HFFc6 (cell line): Measurements from ENCODE around the gene SLIT3. TPM values are rescaled to one million over a fixed set of nuclear protein-coding genes. Genes with fewer than 3 reads are reported as not detected.

ENCODE experiments used
- DNase-seq: peaks from one replicate; pipeline ENCODE4 v3.0.0-alpha.2; 2018
- H3K27ac Mint-ChIP-seq: 2 replicates; pipeline ENCODE4 v1.8.0; 2020; ENCODE audit warnings: mild to moderate bottlenecking, mixed read lengths
- H3K27me3 Mint-ChIP-seq: 2 replicates; pipeline ENCODE4 v1.8.0; 2021; ENCODE audit warnings: mild to moderate bottlenecking, moderate library complexity, mixed read lengths; ENCODE audit not compliant: insufficient read depth
- H3K36me3 Mint-ChIP-seq: 2 replicates; pipeline ENCODE4 v1.8.0; 2021; ENCODE audit warnings: low read depth, mixed read lengths
- H3K4me1 Mint-ChIP-seq: 2 replicates; pipeline ENCODE4 v1.8.0; 2020; ENCODE audit warnings: low read depth, mixed read lengths
- H3K4me3 Mint-ChIP-seq: 2 replicates; pipeline ENCODE4 v1.8.0; 2020; ENCODE audit warnings: mild to moderate bottlenecking, moderate library complexity, mixed read lengths
- H3K9me3 Mint-ChIP-seq: 2 replicates; pipeline ENCODE4 v1.8.0; 2020; ENCODE audit warnings: mild to moderate bottlenecking, mixed read lengths
- total RNA-seq, 6 experiments: library from RNA; stranded (reverse); fragmentation: NEBNext Ultra II Directional; extraction: Animal tissue kit (Norgen Biotek cat#: 25700); gene quantifications; 2 replicates in 1 of 6; 3 replicates in 5 of 6; pipeline ENCODE4 v1.2.3, GENCODE V29; 2021
- TF ChIP-seq, protein P1 (sequence below): fragments of 200-600 bp; sonication (generic); IDR thresholded peaks from 2 replicates; pipeline ENCODE4 v1.5.0; 2021; ENCODE audit warnings: antibody characterized with exemption, mild to moderate bottlenecking

The SLIT3 gene
- total RNA-seq, 6 experiments from 2014 or later = 4.2 to 8.3 (median 7.1) TPM

DNA sequence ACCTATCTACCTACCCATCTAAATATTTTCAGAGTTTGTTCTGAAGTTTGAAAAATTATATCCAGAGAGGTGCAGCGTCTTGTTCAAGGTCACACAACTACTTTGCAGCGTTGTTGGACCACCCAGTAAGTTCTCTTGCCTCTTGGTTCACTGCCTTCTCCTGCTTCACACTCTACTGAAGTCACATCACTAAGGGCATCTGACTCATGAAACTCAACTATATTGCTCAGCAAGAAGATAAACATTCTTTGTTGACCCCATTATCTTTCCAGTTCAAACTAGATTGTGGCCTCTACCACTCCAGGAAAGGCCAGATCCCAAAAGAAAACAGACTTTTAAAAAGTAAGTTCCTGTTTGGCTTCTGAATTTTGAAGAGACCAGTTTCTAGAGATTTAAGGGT lies 326.9 kb downstream of the SLIT3 start:
- no peak for DNase-seq
- TF ChIP-seq, protein P1, sequence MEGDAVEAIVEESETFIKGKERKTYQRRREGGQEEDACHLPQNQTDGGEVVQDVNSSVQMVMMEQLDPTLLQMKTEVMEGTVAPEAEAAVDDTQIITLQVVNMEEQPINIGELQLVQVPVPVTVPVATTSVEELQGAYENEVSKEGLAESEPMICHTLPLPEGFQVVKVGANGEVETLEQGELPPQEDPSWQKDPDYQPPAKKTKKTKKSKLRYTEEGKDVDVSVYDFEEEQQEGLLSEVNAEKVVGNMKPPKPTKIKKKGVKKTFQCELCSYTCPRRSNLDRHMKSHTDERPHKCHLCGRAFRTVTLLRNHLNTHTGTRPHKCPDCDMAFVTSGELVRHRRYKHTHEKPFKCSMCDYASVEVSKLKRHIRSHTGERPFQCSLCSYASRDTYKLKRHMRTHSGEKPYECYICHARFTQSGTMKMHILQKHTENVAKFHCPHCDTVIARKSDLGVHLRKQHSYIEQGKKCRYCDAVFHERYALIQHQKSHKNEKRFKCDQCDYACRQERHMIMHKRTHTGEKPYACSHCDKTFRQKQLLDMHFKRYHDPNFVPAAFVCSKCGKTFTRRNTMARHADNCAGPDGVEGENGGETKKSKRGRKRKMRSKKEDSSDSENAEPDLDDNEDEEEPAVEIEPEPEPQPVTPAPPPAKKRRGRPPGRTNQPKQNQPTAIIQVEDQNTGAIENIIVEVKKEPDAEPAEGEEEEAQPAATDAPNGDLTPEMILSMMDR = no peak
- no peak overlapping the region for H3K4me3 Mint-ChIP-seq
- peaks cover 28% of the 10 kb centered on the region for H3K4me1 Mint-ChIP-seq
- no peaks in the 10 kb centered on the region for H3K36me3 Mint-ChIP-seq
- no peak overlapping the region for H3K27ac Mint-ChIP-seq
- peaks cover 7% of the 10 kb centered on the region for H3K27me3 Mint-ChIP-seq
- no peaks in the 10 kb centered on the region for H3K9me3 Mint-ChIP-seq

DNA sequence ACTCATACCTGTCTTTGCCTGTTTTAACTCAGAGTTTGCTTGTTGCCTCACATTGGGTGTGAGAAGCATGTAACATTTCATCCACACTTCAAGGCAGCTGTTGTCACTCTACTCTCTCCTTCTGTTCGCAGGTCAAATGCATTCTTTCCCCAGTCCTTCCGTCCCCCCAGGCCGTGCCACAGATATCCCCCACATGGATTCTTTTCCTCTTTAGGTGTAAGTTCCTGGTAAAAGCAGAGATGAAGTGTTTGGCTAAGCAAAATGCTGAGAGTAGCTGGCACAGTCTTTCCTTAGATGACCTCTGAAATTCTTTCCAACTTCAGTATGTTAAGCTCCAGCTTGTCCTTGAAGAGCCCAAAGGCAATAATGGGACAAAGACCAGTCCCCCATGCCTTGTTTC lies 328.2 kb downstream of the SLIT3 start:
- Mint-ChIP-seq H3K36me3 (no peaks in the 10 kb centered on the region), H3K4me3 (no peak overlapping the region), H3K4me1 (peaks cover 20% of the 10 kb centered on the region)

DNA sequence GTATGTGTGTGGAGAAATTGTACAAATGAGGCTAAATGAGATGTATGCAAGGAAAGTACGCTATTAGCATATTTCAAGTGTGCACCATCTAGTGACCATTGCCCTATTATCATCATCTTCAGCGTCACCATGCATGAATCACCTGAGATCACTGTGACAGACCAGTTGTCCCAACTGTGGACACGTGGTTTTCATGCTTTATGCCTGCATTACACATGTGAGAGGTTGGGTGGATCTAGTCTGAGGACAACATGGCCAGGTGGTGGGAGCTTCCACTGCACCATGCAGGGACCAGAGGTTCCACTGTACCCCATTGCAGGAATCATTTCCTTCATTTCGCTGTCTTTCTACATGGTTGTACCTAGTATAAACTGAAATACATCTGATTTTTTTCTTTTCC lies 329.8 kb downstream of the SLIT3 start:
- Mint-ChIP-seq H3K4me3 (no peak overlapping the region), H3K4me1 (peaks cover 12% of the 10 kb centered on the region)
- TF ChIP-seq, protein P1 = no peak

More for the DNA sequence above, 328.2 kb downstream of the SLIT3 start:
- TF ChIP-seq, protein P1 = no peak
- no peak overlapping the region for H3K27ac Mint-ChIP-seq
- H3K9me3 Mint-ChIP-seq = no peaks in the 10 kb centered on the region
- DNase-seq = no peak
- peaks cover 5% of the 10 kb centered on the region for H3K27me3 Mint-ChIP-seq

DNA sequence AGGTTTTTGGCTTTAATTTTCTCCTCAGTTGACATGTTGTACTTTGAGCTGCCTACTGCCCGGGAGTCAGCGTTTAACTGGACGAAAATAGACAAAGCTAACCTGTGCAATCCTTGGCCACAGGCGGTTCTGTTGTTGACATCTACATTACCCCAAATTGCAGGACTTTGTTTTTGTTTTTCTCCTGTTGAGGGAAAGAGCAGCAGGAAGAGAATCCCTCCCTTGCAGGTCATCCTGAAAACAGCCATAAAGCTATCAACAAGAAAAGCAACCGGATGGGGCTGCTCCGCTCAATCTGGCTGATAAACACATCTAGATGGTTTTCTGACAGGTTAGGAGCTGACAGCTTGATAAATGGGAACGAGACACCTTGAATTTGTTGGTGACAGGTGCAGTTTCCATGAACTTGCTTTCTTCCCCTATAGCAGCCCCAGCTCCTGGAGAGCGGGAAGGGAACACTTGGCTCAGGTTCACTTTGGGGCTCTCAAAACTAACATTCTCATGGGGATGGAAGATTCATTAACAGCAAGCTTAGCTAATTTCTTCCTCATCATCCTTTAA lies 331.5 kb downstream of the SLIT3 start:
- no peak for DNase-seq
- Mint-ChIP-seq H3K27me3 (peaks cover 7% of the 10 kb centered on the region), H3K36me3 (no peaks in the 10 kb centered on the region), H3K4me3 (no peak overlapping the region), H3K27ac (no peak overlapping the region), H3K9me3 (no peaks in the 10 kb centered on the region), H3K4me1 (peaks cover 7% of the 10 kb centered on the region)
- TF ChIP-seq, protein P1 = no peak

More for the DNA sequence above, 329.8 kb downstream of the SLIT3 start:
- no peak overlapping the region for H3K27ac Mint-ChIP-seq
- H3K36me3 Mint-ChIP-seq = no peaks in the 10 kb centered on the region
- DNase-seq = no peak
- no peaks in the 10 kb centered on the region for H3K9me3 Mint-ChIP-seq
- peaks cover 5% of the 10 kb centered on the region for H3K27me3 Mint-ChIP-seq

DNA sequence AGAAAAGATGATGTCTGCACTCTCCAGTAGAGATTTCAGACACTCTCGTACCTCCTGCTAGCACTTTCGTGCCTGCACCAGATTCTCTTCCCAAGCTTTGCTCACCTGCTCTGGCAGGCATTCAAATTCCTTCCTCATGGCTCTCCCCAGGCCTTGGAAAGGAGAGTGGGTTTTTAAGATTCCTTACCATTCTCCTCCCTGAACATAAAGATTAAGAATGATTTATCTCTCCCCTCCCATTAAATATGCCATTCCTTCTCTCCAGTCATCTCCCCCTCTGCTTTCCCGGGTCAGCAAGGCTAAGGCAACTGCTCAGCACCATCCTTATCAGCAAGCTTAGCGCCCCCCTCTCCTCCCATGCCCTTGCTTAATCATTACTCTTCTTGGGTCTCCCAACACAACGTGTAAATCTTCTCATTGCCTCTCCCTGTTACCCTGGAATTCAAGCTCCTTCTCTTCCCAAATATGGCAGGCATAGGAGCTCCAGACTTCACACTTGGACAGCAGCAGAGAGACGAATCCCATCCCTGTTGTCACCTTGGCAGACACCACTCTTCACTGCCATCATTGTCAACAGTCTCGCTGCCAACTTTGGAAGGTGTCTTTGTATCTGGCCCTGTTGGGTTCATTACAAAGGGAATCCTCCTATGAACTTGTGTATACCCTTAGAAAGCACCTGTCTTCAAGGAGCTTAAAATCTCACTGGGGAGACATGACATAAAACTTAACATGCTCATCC lies 332.9 kb downstream of the SLIT3 start:
- H3K4me1 Mint-ChIP-seq = no peaks in the 10 kb centered on the region
- no peak for DNase-seq
- TF ChIP-seq, protein P1 = no peak
- H3K27ac Mint-ChIP-seq = no peak overlapping the region
- H3K4me3 Mint-ChIP-seq = no peak overlapping the region
- H3K27me3 Mint-ChIP-seq = peaks cover 7% of the 10 kb centered on the region
- no peaks in the 10 kb centered on the region for H3K36me3 Mint-ChIP-seq
- no peaks in the 10 kb centered on the region for H3K9me3 Mint-ChIP-seq
